ENCODE results near the gene DNAH8.

DNA sequence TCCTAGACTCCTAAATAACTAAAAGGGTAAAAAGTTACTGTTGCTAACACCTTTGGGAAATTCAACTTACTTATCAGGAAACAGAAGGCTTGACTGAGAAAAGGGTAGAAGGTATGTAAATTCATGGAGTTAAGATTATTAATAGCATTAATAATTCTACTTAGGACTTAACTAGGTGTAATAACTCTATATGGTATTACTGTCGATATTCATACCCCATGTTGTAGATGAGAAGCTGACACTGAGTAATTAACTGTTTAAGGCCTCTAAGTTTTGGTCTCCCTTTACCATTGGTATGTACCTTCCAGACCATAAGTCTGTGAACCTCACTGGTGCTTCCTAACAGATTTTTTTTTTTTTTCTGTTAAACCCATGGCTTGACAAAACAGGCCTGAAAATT, 27.6 kb upstream of the DNAH8 start:
- TF ChIP-seq, protein P1, sequence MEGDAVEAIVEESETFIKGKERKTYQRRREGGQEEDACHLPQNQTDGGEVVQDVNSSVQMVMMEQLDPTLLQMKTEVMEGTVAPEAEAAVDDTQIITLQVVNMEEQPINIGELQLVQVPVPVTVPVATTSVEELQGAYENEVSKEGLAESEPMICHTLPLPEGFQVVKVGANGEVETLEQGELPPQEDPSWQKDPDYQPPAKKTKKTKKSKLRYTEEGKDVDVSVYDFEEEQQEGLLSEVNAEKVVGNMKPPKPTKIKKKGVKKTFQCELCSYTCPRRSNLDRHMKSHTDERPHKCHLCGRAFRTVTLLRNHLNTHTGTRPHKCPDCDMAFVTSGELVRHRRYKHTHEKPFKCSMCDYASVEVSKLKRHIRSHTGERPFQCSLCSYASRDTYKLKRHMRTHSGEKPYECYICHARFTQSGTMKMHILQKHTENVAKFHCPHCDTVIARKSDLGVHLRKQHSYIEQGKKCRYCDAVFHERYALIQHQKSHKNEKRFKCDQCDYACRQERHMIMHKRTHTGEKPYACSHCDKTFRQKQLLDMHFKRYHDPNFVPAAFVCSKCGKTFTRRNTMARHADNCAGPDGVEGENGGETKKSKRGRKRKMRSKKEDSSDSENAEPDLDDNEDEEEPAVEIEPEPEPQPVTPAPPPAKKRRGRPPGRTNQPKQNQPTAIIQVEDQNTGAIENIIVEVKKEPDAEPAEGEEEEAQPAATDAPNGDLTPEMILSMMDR (IDR thresholded peaks at IDR 0.05) = no peak
- TF ChIP-seq POLR2A (IDR thresholded peaks at IDR 0.05) = no peak

Data from tibial nerve (tissue), 3 donors.